GM21360 (cell line): ENCODE measurements around the gene MMD2.
A peak's percentile ranks its signal among the peaks of the same experiment; 100 is the strongest.
"Not testable (repeated sequence)": the region's sequence is repeated elsewhere in the genome, so short reads cannot be mapped to it uniquely, and the experiment has no call there.

ENCODE experiments used
- ATAC-seq: cut with Tn5 transposase; IDR thresholded peaks from one replicate; pipeline ENCODE4 v1.9.1; 2021; ENCODE audit warnings: mild to moderate bottlenecking, moderate library complexity; ENCODE audit not compliant: unreplicated experiment

The MMD2 gene

GRCh38 chr7:4904346-4904745, 54.6 kb downstream of the MMD2 start:
- ATAC-seq: no peak

GRCh38 chr7:4895766-4896165, 63.2 kb downstream of the MMD2 start:
- no peak for ATAC-seq

- ATAC-seq: no peak
These were observed 64.5 kb downstream of the MMD2 start for GRCh38 chr7:4894482-4894881.

- no peak for ATAC-seq
These were observed 65.0 kb downstream of the MMD2 start for GRCh38 chr7:4893929-4894475.

GRCh38 chr7:4893188-4893587, 65.8 kb downstream of the MMD2 start:
- not testable (repeated sequence) for ATAC-seq

- ATAC-seq: not testable (repeated sequence)
These were observed 67.5 kb downstream of the MMD2 start for GRCh38 chr7:4891522-4891921.

- ATAC-seq: no peak
These were observed 69.3 kb downstream of the MMD2 start for GRCh38 chr7:4889682-4890081.

GRCh38 chr7:4888161-4888560, 70.8 kb downstream of the MMD2 start:
- ATAC-seq: no peak

GRCh38 chr7:4886671-4887070, 72.3 kb downstream of the MMD2 start:
- ATAC-seq: no peak

GRCh38 chr7:4885317-4885807, 73.6 kb downstream of the MMD2 start:
- ATAC-seq: no peak

- no peak for ATAC-seq
These were observed 74.8 kb downstream of the MMD2 start for GRCh38 chr7:4884164-4884563.

GRCh38 chr7:4883372-4884144, 75.4 kb downstream of the MMD2 start, which contains the start of gene RADIL:
Gene RADIL (minus strand): TSS chr7:4883716. CDS start chr7:4878139, 5,577 bp downstream.
- peak; percentile 88 for ATAC-seq

- no peak for ATAC-seq
These were observed 76.0 kb downstream of the MMD2 start for GRCh38 chr7:4883033-4883371.

- no peak for ATAC-seq
These were observed 76.6 kb downstream of the MMD2 start for GRCh38 chr7:4882169-4883032.

GRCh38 chr7:4880218-4880617, 78.8 kb downstream of the MMD2 start:
- no peak for ATAC-seq

GRCh38 chr7:4879396-4880081, 79.4 kb downstream of the MMD2 start:
- ATAC-seq: no peak

- ATAC-seq: no peak
These were observed 80.4 kb downstream of the MMD2 start for GRCh38 chr7:4878336-4879335.

- ATAC-seq: no peak
These were observed 82.4 kb downstream of the MMD2 start for GRCh38 chr7:4876586-4876985.

GRCh38 chr7:4875391-4875790, 83.6 kb downstream of the MMD2 start:
- no peak for ATAC-seq
